SK-N-SH (cell line): ENCODE results near the gene SHH. TPM values are rescaled to one million over a fixed set of nuclear protein-coding genes. Genes with fewer than 3 reads are reported as not detected.

Source experiments
- CTCF ChIA-PET: fragments of 300-600, 350-600 bp; formaldehyde crosslinking; extraction: SDS; loops from one replicate; lab custom pipeline; 2021; lab: Yijun Ruan, JAX
- POLR2A ChIA-PET: fragments of 350-600 bp; sonication (Branson Sonifier 250); formaldehyde crosslinking; extraction: SDS; loops from one replicate; lab custom pipeline; 2020; ENCODE audit warnings: antibody characterized with exemption, inconsistent platforms; lab: Yijun Ruan, JAX
- DNase-seq: peaks from one replicate; pipeline ENCODE4 v3.0.0; 2012
- H2AFZ ChIP-seq: fragments of 200-600 bp; sonication (generic); 2 replicates; pipeline ENCODE4 v1.8.1; 2016; ENCODE audit warnings: antibody characterized with exemption, mild to moderate bottlenecking, low read depth
- H3F3A ChIP-seq: fragments of 200-600 bp; sonication (generic); replicated peaks from 2 replicates; pipeline ENCODE3; 2016; ENCODE audit warnings: antibody characterized with exemption, mild to moderate bottlenecking; ENCODE audit not compliant: insufficient read depth
- H3K27ac ChIP-seq, 2 experiments: fragments of 200-500 bp in 1 of 2; fragments of 200-600 bp in 1 of 2; sonication (Bioruptor generic) in 1 of 2; sonication (generic), shearing (Covaris generic) in 1 of 2; 2 replicates each; pipeline versions ENCODE4 v1.5.1 to v1.6.1; 2014 to 2016; ENCODE audit warnings: low read depth in 2 of 2, inconsistent platforms in 1 of 2, low read length in 1 of 2, mild to moderate bottlenecking in 1 of 2, mixed read lengths in 1 of 2
- H3K27me3 ChIP-seq: fragments of 200-600 bp; sonication (generic), shearing (Covaris generic); 2 replicates; pipeline ENCODE4 v1.6.1; 2016; ENCODE audit warnings: mixed run types; ENCODE audit not compliant: insufficient read depth
- H3K36me3 ChIP-seq, 2 experiments: fragments of 200-500 bp in 1 of 2; fragments of 200-600 bp in 1 of 2; sonication (Bioruptor generic) in 1 of 2; sonication (generic) in 1 of 2; replicated peaks in 1 of 2; 2 replicates each; pipeline versions ENCODE3 to v1.5.1; 2014 to 2016; ENCODE audit warnings: low read length in 1 of 2, mild to moderate bottlenecking in 1 of 2; ENCODE audit not compliant: insufficient read depth in 2 of 2, control insufficient read depth in 1 of 2
- H3K4me1 ChIP-seq, 2 experiments: fragments of 200-500 bp in 1 of 2; fragments of 200-600 bp in 1 of 2; sonication (Bioruptor generic) in 1 of 2; sonication (generic), shearing (Covaris generic) in 1 of 2; 2 replicates each; pipeline versions ENCODE4 v1.5.1 to v1.6.1; 2014 to 2016; ENCODE audit warnings: low read depth in 1 of 2, low read length in 1 of 2, mixed run types in 1 of 2; ENCODE audit not compliant: insufficient read depth in 2 of 2, control insufficient read depth in 1 of 2
- H3K4me2 ChIP-seq: fragments of 200-600 bp; sonication (generic), shearing (Covaris generic); 2 replicates; pipeline ENCODE4 v1.6.1; 2017; ENCODE audit warnings: mixed run types
- H3K4me3 ChIP-seq, 2 experiments: fragments of 200-500 bp in 1 of 2; fragments of 200-600 bp in 1 of 2; sonication (Bioruptor generic) in 1 of 2; sonication (generic), shearing (Covaris generic) in 1 of 2; 2 replicates each; pipeline versions ENCODE4 v1.5.1 to v1.8.1; 2014 to 2016; ENCODE audit warnings: low read depth in 2 of 2, inconsistent platforms in 1 of 2, low read length in 1 of 2, mild to moderate bottlenecking in 1 of 2, mixed read lengths in 1 of 2, moderate library complexity in 1 of 2
- H3K79me2 ChIP-seq: fragments of 200-600 bp; sonication (generic); 2 replicates; pipeline ENCODE4 v1.8.1; 2017; ENCODE audit warnings: mild to moderate bottlenecking; ENCODE audit not compliant: insufficient read depth
- H3K9ac ChIP-seq: fragments of 200-600 bp; sonication (generic); 2 replicates; pipeline ENCODE4 v1.6.1; 2017; ENCODE audit warnings: mixed run types
- H3K9me2 ChIP-seq: fragments of 200-600 bp; sonication (generic); 2 replicates; pipeline ENCODE4 v1.6.1; 2017; ENCODE audit warnings: mixed run types
- H3K9me3 ChIP-seq: fragments of 200-600 bp; sonication (generic); 2 replicates; pipeline ENCODE4 v1.6.1; 2017; ENCODE audit warnings: mixed run types, mild to moderate bottlenecking, moderate library complexity
- H4K20me1 ChIP-seq: fragments of 200-600 bp; sonication (generic); 2 replicates; pipeline ENCODE4 v1.6.1; 2017; ENCODE audit warnings: mild to moderate bottlenecking, mixed run types; ENCODE audit not compliant: insufficient read depth
- CTCF ChIP-seq: fragments of 200-600 bp; sonication (generic); IDR thresholded peaks from 2 replicates; pipeline ENCODE4 v1.6.1; 2017; ENCODE audit warnings: antibody characterized with exemption, mild to moderate bottlenecking, moderate library complexity
- EP300 ChIP-seq, 2 experiments: IDR thresholded peaks; 2 replicates each; pipeline versions ENCODE4 v1.4.0 to v1.6.1; 2012; ENCODE audit warnings: borderline replicate concordance in 1 of 2, low read depth in 1 of 2, low read length in 1 of 2
- FOSL2 ChIP-seq: IDR thresholded peaks from 2 replicates; pipeline ENCODE4 v1.4.0; 2012; ENCODE audit warnings: low read depth, mild to moderate bottlenecking, moderate library complexity, borderline replicate concordance
- GABPA ChIP-seq: IDR thresholded peaks from 2 replicates; pipeline ENCODE4 v1.4.0; 2012; ENCODE audit warnings: low read depth, mild to moderate bottlenecking
- IRF3 ChIP-seq: fragments of 150-350 bp; IDR thresholded peaks from 2 replicates; pipeline ENCODE4 v1.6.1; 2016; ENCODE audit warnings: mild to moderate bottlenecking, low read depth, low read length
- MXI1 ChIP-seq: IDR thresholded peaks from 2 replicates; pipeline ENCODE4 v1.6.1; 2012; ENCODE audit warnings: mild to moderate bottlenecking, low read depth, low read length, improper control_type of control experiment
- NFIC ChIP-seq: IDR thresholded peaks from 2 replicates; pipeline ENCODE4 v1.4.0; 2012; ENCODE audit warnings: borderline replicate concordance
- NRF1 ChIP-seq: IDR thresholded peaks from 2 replicates; pipeline ENCODE4 v1.6.1; 2012; ENCODE audit warnings: low read depth, mild to moderate bottlenecking, low read length
- RCOR1 ChIP-seq: fragments of 150-350 bp; IDR thresholded peaks from 2 replicates; pipeline ENCODE4 v1.6.1; 2017; ENCODE audit warnings: antibody characterized with exemption, low read length
- RFX5 ChIP-seq: IDR thresholded peaks from 2 replicates; pipeline ENCODE4 v1.6.1; 2012; ENCODE audit warnings: mild to moderate bottlenecking, improper control_type of control experiment, low read length
- TAF1 ChIP-seq: IDR thresholded peaks from 2 replicates; pipeline ENCODE4 v1.6.1; 2012; ENCODE audit warnings: low read depth, mild to moderate bottlenecking, low read length, moderate library complexity, borderline replicate concordance
- ZBTB33 ChIP-seq: IDR thresholded peaks from 2 replicates; pipeline ENCODE4 v1.4.0; 2012; ENCODE audit warnings: low read depth, borderline replicate concordance
- WGBS: methylation state at CpG from one replicate; pipeline ENCODE4 v1.1.6; 2017; ENCODE audit warnings: low lambda C conversion rate; 5-methylcytosine and 5-hydroxymethylcytosine counted together
- polyA plus RNA-seq, 3 experiments: library from polyadenylated mRNA; depleted of rRNA; stranded (reverse); fragments of >200 nt; gene quantifications; 2 replicates each; pipeline ENCODE4 v1.2.3, GENCODE V29; 2012
- TF ChIP-seq, protein P1 (sequence below): IDR thresholded peaks from 2 replicates; pipeline ENCODE4 v1.4.0; 2012; ENCODE audit warnings: low read depth, borderline replicate concordance

Gene SHH
- polyA plus RNA-seq, 1 of the 3 experiments (the other 2 are of a cell fraction), result not detected

- ChIA-PET CTCF (interaction anchor here (0.6 to 1.9 kb wide), 4 partner anchors 24 to 172 kb away, joined by 3 to 15 read pairs (median 4); no protein-coding TSS in a partner anchor), POLR2A (no interaction called here)
- no peak overlapping the region for H3K27ac ChIP-seq
These were observed 49.6 kb downstream of the SHH start for GRCh38 chr7:155762655-155763054.

More at GRCh38 chr7:155762655-155763054, 49.6 kb downstream of the SHH start:
- TF ChIP-seq CTCF (no peak), GABPA (no peak), ZBTB33 (no peak), RFX5 (no peak), IRF3 (no peak), EP300 (IDR thresholded peaks at IDR 0.05; ENCODE audit: borderline replicate concordance in 1 of 2, low read depth in 1 of 2, low read length in 1 of 2) (no peak), NRF1 (no peak), RCOR1 (no peak), MXI1 (no peak), TAF1 (no peak), NFIC (no peak), FOSL2 (no peak)
- TF ChIP-seq, protein P1, sequence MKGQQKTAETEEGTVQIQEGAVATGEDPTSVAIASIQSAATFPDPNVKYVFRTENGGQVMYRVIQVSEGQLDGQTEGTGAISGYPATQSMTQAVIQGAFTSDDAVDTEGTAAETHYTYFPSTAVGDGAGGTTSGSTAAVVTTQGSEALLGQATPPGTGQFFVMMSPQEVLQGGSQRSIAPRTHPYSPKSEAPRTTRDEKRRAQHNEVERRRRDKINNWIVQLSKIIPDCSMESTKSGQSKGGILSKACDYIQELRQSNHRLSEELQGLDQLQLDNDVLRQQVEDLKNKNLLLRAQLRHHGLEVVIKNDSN, result no peak
- no peaks in the 10 kb centered on the region for H3K9me2 ChIP-seq
- peaks cover 47% of the 10 kb centered on the region for H4K20me1 ChIP-seq
- no peaks in the 10 kb centered on the region for H3K27me3 ChIP-seq
- H3K79me2 ChIP-seq, result peaks cover 50% of the 10 kb centered on the region
- H3F3A ChIP-seq, result peaks cover 8% of the 10 kb centered on the region
- H3K4me1 ChIP-seq, result no peaks in the 10 kb centered on the region; a peak in 1 of 4 replicates
- H3K4me2 ChIP-seq, result no peak overlapping the region
- no peak overlapping the region for H2AFZ ChIP-seq
- no peak overlapping the region for H3K4me3 ChIP-seq
- H3K9me3 ChIP-seq, result no peaks in the 10 kb centered on the region
- 96% methylated on average over 10 of the region's 10 CpGs for WGBS
- H3K36me3 ChIP-seq, result peaks cover 5 to 81% of the 10 kb centered on the region in 2 experiments
- no peak overlapping the region for H3K9ac ChIP-seq
- DNase-seq, result no peak
